ENCODE data around the gene ZBTB43. TPM values are rescaled to one million over a fixed set of nuclear protein-coding genes. Genes with fewer than 3 reads are reported as not detected.

The ZBTB43 gene
- total RNA-seq, 1 experiment from 2014 or later = 11.9 TPM

DNA sequence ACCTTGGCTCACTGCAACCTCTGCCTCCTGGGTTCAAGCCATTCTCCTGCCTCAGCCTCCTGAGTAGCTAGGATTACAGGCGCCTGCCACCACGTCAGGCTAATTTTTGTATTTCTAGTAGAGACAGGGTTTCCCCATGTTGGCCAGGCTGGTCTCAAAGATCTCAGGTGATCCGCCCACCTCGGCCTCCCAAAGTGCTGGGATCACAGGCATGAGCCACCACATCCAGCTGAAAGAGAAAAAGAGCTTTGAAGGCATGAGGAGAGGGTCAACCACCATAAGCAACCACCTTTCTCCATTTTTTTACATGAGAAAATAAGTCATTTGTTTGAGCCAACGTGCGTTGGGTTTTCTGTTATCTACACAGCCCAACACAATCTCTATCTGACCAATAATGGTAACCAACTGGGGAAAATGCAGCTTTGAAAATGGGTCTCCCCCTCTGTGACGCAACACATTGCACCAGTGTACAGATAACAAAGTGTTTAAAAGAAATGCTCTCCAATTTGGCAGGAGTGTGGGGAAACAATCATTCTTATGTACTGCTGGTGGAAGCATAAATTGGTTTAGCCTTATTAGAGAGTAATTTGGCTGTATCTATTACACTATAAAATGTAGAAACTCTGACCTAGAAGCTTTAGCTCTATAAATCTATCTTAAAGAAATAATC lies 45.8 kb upstream of the ZBTB43 start:
- no peaks in the 10 kb centered on the region for H3K9me3 Mint-ChIP-seq (ENCODE audit: low read depth, unreplicated experiment)
- TF ChIP-seq, protein P1, sequence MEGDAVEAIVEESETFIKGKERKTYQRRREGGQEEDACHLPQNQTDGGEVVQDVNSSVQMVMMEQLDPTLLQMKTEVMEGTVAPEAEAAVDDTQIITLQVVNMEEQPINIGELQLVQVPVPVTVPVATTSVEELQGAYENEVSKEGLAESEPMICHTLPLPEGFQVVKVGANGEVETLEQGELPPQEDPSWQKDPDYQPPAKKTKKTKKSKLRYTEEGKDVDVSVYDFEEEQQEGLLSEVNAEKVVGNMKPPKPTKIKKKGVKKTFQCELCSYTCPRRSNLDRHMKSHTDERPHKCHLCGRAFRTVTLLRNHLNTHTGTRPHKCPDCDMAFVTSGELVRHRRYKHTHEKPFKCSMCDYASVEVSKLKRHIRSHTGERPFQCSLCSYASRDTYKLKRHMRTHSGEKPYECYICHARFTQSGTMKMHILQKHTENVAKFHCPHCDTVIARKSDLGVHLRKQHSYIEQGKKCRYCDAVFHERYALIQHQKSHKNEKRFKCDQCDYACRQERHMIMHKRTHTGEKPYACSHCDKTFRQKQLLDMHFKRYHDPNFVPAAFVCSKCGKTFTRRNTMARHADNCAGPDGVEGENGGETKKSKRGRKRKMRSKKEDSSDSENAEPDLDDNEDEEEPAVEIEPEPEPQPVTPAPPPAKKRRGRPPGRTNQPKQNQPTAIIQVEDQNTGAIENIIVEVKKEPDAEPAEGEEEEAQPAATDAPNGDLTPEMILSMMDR (IDR thresholded peaks at IDR 0.05; ENCODE audit: unreplicated experiment) = no peak
- no peak for DNase-seq
- no peaks in the 10 kb centered on the region for H3K4me1 Mint-ChIP-seq (ENCODE audit: low read depth, unreplicated experiment)
- H3K27ac Mint-ChIP-seq (ENCODE audit: unreplicated experiment) = no peak overlapping the region
- peaks cover 39% of the 10 kb centered on the region for H3K27me3 Mint-ChIP-seq (ENCODE audit: unreplicated experiment)
- BruUV-seq (replicated peaks) = no TSS peak
- no peaks in the 10 kb centered on the region for H3K36me3 Mint-ChIP-seq (ENCODE audit: insufficient read depth, unreplicated experiment)
- CTCF ChIA-PET = no interaction called here
- intact Hi-C loops (cut with micrococcal nuclease; ENCODE audit: unreplicated experiment) = no loop called here
- no peak overlapping the region for H3K4me3 Mint-ChIP-seq (ENCODE audit: low read depth, unreplicated experiment)

DNA sequence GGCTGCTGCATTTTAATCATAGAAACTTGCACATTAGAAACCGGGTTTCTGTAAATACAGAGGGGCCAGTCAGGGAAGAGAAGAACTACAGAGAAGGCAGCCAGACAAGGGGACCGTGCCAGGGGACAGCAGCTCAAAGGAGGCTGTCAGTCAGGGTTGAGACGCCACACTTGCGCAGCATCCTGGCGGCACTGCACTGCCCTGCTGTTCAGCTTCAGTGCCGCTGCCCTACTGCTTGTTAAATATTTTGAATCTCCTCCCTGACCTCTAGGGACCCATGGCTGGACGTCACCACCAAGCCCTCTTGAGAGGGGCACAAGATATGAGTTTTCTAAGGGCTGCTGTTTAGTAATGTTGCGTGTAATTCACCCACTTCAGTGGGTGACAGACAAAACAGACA lies 43.6 kb upstream of the ZBTB43 start:
- TF ChIP-seq, protein P1 (IDR thresholded peaks at IDR 0.05; ENCODE audit: unreplicated experiment) = no peak
- Mint-ChIP-seq H3K4me1 (ENCODE audit: low read depth, unreplicated experiment) (no peaks in the 10 kb centered on the region), H3K27me3 (ENCODE audit: unreplicated experiment) (peaks cover 22% of the 10 kb centered on the region), H3K36me3 (ENCODE audit: insufficient read depth, unreplicated experiment) (no peaks in the 10 kb centered on the region), H3K4me3 (ENCODE audit: low read depth, unreplicated experiment) (no peak overlapping the region), H3K9me3 (ENCODE audit: low read depth, unreplicated experiment) (no peaks in the 10 kb centered on the region), H3K27ac (ENCODE audit: unreplicated experiment) (no peak overlapping the region)
- BruUV-seq (replicated peaks) = no TSS peak
- CTCF ChIA-PET = no interaction called here
- no peak for DNase-seq
- intact Hi-C loops (cut with micrococcal nuclease; ENCODE audit: unreplicated experiment) = no loop called here

DNA sequence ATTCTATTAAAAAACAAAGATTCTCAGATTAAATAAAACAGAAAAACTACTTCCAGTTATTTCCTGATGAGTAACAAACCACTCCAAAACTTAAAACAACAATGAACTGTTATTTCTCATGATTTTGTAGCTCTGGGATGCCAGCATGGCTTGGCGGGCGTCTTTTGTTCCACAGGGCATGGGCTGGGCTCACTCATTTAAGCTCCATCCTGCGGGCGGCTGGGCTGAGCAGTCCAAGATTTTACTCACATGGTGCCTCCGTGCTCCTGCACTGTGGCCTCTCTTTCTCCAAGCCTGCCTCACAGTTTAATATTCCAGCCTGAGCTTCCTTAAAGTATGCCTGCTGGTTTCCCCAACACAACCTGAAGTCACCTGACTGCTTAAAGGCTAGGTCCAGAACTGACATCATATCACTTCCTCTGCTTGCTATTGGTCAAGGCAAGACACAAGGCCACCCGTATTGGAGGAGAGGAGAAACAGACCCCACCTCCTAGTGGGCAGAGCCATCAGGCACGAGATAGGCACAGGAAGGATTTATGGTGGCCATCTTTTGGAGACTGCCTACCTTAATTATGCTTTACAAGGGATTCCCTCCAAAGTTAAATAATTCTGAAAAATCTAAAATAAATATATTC lies 41.6 kb upstream of the ZBTB43 start:
- CTCF ChIA-PET = interaction anchor here (0.7 kb wide), 1 partner anchor 292 kb away, joined by 3 read pairs; no protein-coding TSS in a partner anchor
- H3K4me3 Mint-ChIP-seq (ENCODE audit: low read depth, unreplicated experiment) = no peak overlapping the region
- TF ChIP-seq, protein P1 (IDR thresholded peaks at IDR 0.05; ENCODE audit: unreplicated experiment) = no peak
- no peak for DNase-seq
- no peak overlapping the region for H3K27ac Mint-ChIP-seq (ENCODE audit: unreplicated experiment)
- intact Hi-C loops (cut with micrococcal nuclease; ENCODE audit: unreplicated experiment) = no loop called here
- no peaks in the 10 kb centered on the region for H3K9me3 Mint-ChIP-seq (ENCODE audit: low read depth, unreplicated experiment)
- BruUV-seq (replicated peaks) = no TSS peak
- H3K36me3 Mint-ChIP-seq (ENCODE audit: insufficient read depth, unreplicated experiment) = no peaks in the 10 kb centered on the region
- H3K27me3 Mint-ChIP-seq (ENCODE audit: unreplicated experiment) = peaks cover 4% of the 10 kb centered on the region
- H3K4me1 Mint-ChIP-seq (ENCODE audit: low read depth, unreplicated experiment) = no peaks in the 10 kb centered on the region

DNA sequence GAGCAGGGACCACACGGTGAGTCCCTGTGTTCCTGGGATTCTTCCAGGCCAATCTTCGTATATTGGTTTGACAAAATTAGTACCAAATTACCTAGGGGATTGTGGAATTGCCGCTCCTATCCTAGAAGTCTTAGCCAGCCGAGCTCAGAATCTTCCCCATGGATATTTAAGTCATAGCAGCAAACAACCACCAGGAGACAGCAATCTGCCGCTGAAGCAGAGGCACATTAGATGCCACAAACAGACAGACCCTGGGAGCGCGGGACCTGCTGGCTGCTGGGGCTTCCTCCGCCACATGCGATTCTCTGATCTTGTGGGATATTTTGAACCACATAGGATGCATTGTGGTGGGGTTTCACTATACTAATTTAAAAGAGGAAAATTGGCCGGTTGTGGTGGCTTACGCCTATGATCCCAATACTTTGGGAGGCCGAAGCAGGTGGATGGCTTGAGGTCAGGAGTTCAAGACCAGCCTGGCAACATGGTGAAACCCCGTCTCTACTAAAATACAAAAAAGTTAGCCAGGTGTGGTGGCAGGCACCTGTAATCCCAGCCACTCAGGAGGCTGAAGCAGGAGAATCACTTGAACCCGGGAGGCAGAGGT lies 31.7 kb upstream of the ZBTB43 start:
- H3K36me3 Mint-ChIP-seq (ENCODE audit: insufficient read depth, unreplicated experiment) = no peaks in the 10 kb centered on the region

More for the DNA sequence above, 31.7 kb upstream of the ZBTB43 start:
- no peaks in the 10 kb centered on the region for H3K9me3 Mint-ChIP-seq (ENCODE audit: low read depth, unreplicated experiment)
- TF ChIP-seq, protein P1 (IDR thresholded peaks at IDR 0.05; ENCODE audit: unreplicated experiment) = no peak
- BruUV-seq (replicated peaks) = no TSS peak
- CTCF ChIA-PET = interaction anchor here (0.7 kb wide), 1 partner anchor 77 kb away, joined by 5 read pairs; no protein-coding TSS in a partner anchor
- no peak for DNase-seq
- no peaks in the 10 kb centered on the region for H3K4me1 Mint-ChIP-seq (ENCODE audit: low read depth, unreplicated experiment)
- H3K4me3 Mint-ChIP-seq (ENCODE audit: low read depth, unreplicated experiment) = no peak overlapping the region
- H3K27ac Mint-ChIP-seq (ENCODE audit: unreplicated experiment) = no peak overlapping the region
- intact Hi-C loops (cut with micrococcal nuclease; ENCODE audit: unreplicated experiment) = no loop called here
- peaks cover 35% of the 10 kb centered on the region for H3K27me3 Mint-ChIP-seq (ENCODE audit: unreplicated experiment)

All from Calu3 (cell line).